Neuron (in vitro differentiated cells): ENCODE data around the gene TCTN1.

ENCODE experiments used
- H2AFZ ChIP-seq: one replicate; pipeline ENCODE4 v1.6.1; 2013; ENCODE audit warnings: low read depth, mild to moderate bottlenecking, inconsistent platforms, low read length, moderate library complexity
- H3K27me3 ChIP-seq: one replicate; pipeline ENCODE4 v1.6.1; 2013; ENCODE audit warnings: low read length; ENCODE audit not compliant: insufficient read depth
- H3K36me3 ChIP-seq: one replicate; pipeline ENCODE4 v1.6.1; 2013; ENCODE audit warnings: low read length; ENCODE audit not compliant: insufficient read depth
- H3K4me1 ChIP-seq: one replicate; pipeline ENCODE4 v1.6.1; 2013; ENCODE audit warnings: low read length; ENCODE audit not compliant: insufficient read depth
- H3K4me3 ChIP-seq: 2 replicates; pipeline ENCODE4 v1.5.1; 2013; ENCODE audit warnings: mild to moderate bottlenecking, low read length, moderate library complexity
- H3K9me3 ChIP-seq: one replicate; pipeline ENCODE4 v1.6.1; 2013; ENCODE audit warnings: low read length

The TCTN1 gene

GRCh38 chr12:110661337-110661972 is 47.5 kb downstream of the TCTN1 start:
- no peak overlapping the region for H3K4me3 ChIP-seq
- no peaks in the 10 kb centered on the region for H3K27me3 ChIP-seq
- H3K36me3 ChIP-seq, result no peaks in the 10 kb centered on the region
- H2AFZ ChIP-seq, result no peak overlapping the region
- no peaks in the 10 kb centered on the region for H3K4me1 ChIP-seq
- H3K9me3 ChIP-seq, result peaks cover under 1% of the 10 kb centered on the region

- no peaks in the 10 kb centered on the region for H3K36me3 ChIP-seq
- no peaks in the 10 kb centered on the region for H3K4me1 ChIP-seq
- peaks cover 5% of the 10 kb centered on the region for H3K27me3 ChIP-seq
- no peak overlapping the region for H3K4me3 ChIP-seq
- H2AFZ ChIP-seq, result no peak overlapping the region
- peaks cover 4% of the 10 kb centered on the region for H3K9me3 ChIP-seq
These were observed 53.0 kb downstream of the TCTN1 start for GRCh38 chr12:110666892-110667291.

- peaks cover 5% of the 10 kb centered on the region for H3K27me3 ChIP-seq
- H3K4me3 ChIP-seq, result no peak overlapping the region
- H3K9me3 ChIP-seq, result peaks cover 4% of the 10 kb centered on the region
- H3K4me1 ChIP-seq, result no peaks in the 10 kb centered on the region
- H2AFZ ChIP-seq, result no peak overlapping the region
- H3K36me3 ChIP-seq, result no peaks in the 10 kb centered on the region
These were observed 53.7 kb downstream of the TCTN1 start for GRCh38 chr12:110667671-110668070.

- no peak overlapping the region for H3K4me3 ChIP-seq
- H3K27me3 ChIP-seq, result peaks cover 5% of the 10 kb centered on the region
- no peaks in the 10 kb centered on the region for H3K36me3 ChIP-seq
- H3K9me3 ChIP-seq, result peaks cover 4% of the 10 kb centered on the region
- no peak overlapping the region for H2AFZ ChIP-seq
- H3K4me1 ChIP-seq, result no peaks in the 10 kb centered on the region
These were observed 54.7 kb downstream of the TCTN1 start for GRCh38 chr12:110668480-110669192.

- no peaks in the 10 kb centered on the region for H3K4me1 ChIP-seq
These were observed 55.2 kb downstream of the TCTN1 start for GRCh38 chr12:110669193-110669502.

GRCh38 chr12:110670161-110670701 is 56.3 kb downstream of the TCTN1 start:
- no peak overlapping the region for H3K4me3 ChIP-seq
- peaks cover 4% of the 10 kb centered on the region for H3K9me3 ChIP-seq
- no peak overlapping the region for H2AFZ ChIP-seq
- no peaks in the 10 kb centered on the region for H3K36me3 ChIP-seq
- peaks cover 5% of the 10 kb centered on the region for H3K27me3 ChIP-seq
- H3K4me1 ChIP-seq, result no peaks in the 10 kb centered on the region

More at GRCh38 chr12:110669193-110669502, 55.2 kb downstream of the TCTN1 start:
- Histone ChIP-seq H3K36me3 (no peaks in the 10 kb centered on the region), H3K4me3 (no peak overlapping the region), H2AFZ (no peak overlapping the region), H3K9me3 (peaks cover 4% of the 10 kb centered on the region), H3K27me3 (peaks cover 5% of the 10 kb centered on the region)

GRCh38 chr12:110676171-110676570 is 62.2 kb downstream of the TCTN1 start:
- Histone ChIP-seq H3K27me3 (no peaks in the 10 kb centered on the region), H2AFZ (no peak overlapping the region), H3K4me1 (no peaks in the 10 kb centered on the region), H3K36me3 (no peaks in the 10 kb centered on the region), H3K9me3 (peaks cover 2% of the 10 kb centered on the region), H3K4me3 (no peak overlapping the region)

- H3K4me3 ChIP-seq, result no peak overlapping the region
- no peaks in the 10 kb centered on the region for H3K36me3 ChIP-seq
- no peaks in the 10 kb centered on the region for H3K4me1 ChIP-seq
- H3K27me3 ChIP-seq, result no peaks in the 10 kb centered on the region
- H3K9me3 ChIP-seq, result no peaks in the 10 kb centered on the region
- H2AFZ ChIP-seq, result no peak overlapping the region
These were observed 63.4 kb downstream of the TCTN1 start for GRCh38 chr12:110677206-110677911.

GRCh38 chr12:110677982-110678381 is 64.1 kb downstream of the TCTN1 start:
- Histone ChIP-seq H3K4me3 (no peak overlapping the region), H3K36me3 (no peaks in the 10 kb centered on the region), H2AFZ (no peak overlapping the region), H3K9me3 (no peaks in the 10 kb centered on the region), H3K4me1 (no peaks in the 10 kb centered on the region), H3K27me3 (no peaks in the 10 kb centered on the region)

GRCh38 chr12:110679201-110679600 is 65.3 kb downstream of the TCTN1 start:
- H3K9me3 ChIP-seq, result no peaks in the 10 kb centered on the region
- no peaks in the 10 kb centered on the region for H3K4me1 ChIP-seq
- H3K36me3 ChIP-seq, result no peaks in the 10 kb centered on the region
- H3K4me3 ChIP-seq, result no peak overlapping the region
- no peaks in the 10 kb centered on the region for H3K27me3 ChIP-seq
- H2AFZ ChIP-seq, result no peak overlapping the region

- Histone ChIP-seq H3K36me3 (no peaks in the 10 kb centered on the region), H3K27me3 (no peaks in the 10 kb centered on the region), H2AFZ (no peak overlapping the region), H3K9me3 (no peaks in the 10 kb centered on the region), H3K4me3 (no peak overlapping the region), H3K4me1 (no peaks in the 10 kb centered on the region)
These were observed 66.1 kb downstream of the TCTN1 start for GRCh38 chr12:110680032-110680431.

GRCh38 chr12:110683888-110684287 is 70.0 kb downstream of the TCTN1 start:
- H3K36me3 ChIP-seq, result no peaks in the 10 kb centered on the region
- H3K27me3 ChIP-seq, result peaks cover 25% of the 10 kb centered on the region
- H3K9me3 ChIP-seq, result no peaks in the 10 kb centered on the region
- H3K4me3 ChIP-seq, result no peak overlapping the region
- H2AFZ ChIP-seq, result no peak overlapping the region
- no peaks in the 10 kb centered on the region for H3K4me1 ChIP-seq

GRCh38 chr12:110684312-110684836 is 70.4 kb downstream of the TCTN1 start:
- Histone ChIP-seq H3K9me3 (peaks cover under 1% of the 10 kb centered on the region), H3K4me3 (no peak overlapping the region), H2AFZ (no peak overlapping the region), H3K36me3 (no peaks in the 10 kb centered on the region), H3K27me3 (peaks cover 26% of the 10 kb centered on the region), H3K4me1 (no peaks in the 10 kb centered on the region)
